NK-92 treated with Interleukin-12 subunit alpha and Interleukin-12 subunit beta, amount 100 ng/mL, for 24 hours (cell line): ENCODE data around the gene RNF43.

ENCODE experiments used
- DNase-seq: peaks from one replicate; lab custom pipeline; 2025; lab: John Stamatoyannopoulos, UW

RNF43 gene

DNA sequence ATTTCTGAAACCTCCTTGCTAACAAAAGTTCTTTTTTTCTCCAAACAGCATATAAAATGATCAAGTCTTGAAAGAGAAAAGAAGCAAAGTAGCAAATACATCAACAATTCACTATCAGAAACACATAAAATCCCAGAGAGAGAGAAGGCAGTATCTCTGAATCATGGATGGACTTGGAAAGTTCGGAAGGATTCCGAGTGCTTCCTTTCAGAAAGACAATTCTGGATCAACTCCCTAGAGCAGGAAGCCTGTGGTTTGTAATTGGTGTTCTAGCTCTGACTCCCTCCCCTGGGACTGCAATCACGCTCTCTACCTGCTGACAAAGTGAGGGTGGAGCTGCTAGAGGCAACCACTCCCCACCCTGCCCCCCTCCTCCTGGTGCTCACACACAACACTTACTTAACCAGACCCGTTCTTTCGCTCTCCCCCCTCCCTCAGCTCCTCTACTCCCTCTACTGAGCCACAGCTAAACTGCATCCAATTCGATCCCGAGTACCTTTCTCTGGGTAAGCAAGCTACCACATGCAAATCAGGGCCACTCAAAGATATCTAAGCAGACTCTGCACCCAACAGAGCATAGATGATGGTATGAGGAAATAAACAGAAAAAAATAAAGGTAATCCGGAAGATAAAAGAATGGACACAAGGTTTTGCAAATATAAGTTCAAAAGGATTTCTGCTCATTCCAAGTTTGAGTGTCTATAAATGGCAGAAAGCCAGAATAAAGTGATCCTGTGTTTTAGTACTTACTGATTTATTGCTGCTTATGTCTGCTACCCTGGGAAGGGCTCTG is at the start of gene RNF43:
Gene RNF43, minus strand, starts transcription at position 235 of the 793 bp plus-strand sequence. CDS start 1,957 bp downstream, outside the sequence.
- DNase-seq = peak; percentile 88

GRCh38 chr17:58455491-58455890 is 38.2 kb upstream of the RNF43 start:
- no peak for DNase-seq

DNA sequence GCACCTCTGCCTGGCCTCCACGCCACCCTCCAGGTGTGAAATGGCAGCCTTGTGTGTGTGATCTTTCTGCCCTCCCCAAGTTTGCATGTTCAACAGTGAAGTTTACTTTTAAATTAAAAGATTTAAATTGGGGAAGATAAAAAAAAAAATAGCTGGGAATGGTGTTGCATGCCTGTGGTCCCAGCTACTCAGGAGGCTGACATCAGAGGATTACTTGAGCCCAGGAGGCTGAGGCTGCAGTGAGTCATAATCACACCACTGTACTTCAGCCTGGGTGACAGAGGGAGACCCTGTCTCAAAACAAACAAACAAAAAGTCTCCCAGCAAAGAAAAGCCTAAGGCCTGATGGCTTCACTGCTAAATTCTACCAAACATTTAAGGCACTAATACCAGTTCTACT is 35.4 kb upstream of the RNF43 start:
- DNase-seq = no peak

DNA sequence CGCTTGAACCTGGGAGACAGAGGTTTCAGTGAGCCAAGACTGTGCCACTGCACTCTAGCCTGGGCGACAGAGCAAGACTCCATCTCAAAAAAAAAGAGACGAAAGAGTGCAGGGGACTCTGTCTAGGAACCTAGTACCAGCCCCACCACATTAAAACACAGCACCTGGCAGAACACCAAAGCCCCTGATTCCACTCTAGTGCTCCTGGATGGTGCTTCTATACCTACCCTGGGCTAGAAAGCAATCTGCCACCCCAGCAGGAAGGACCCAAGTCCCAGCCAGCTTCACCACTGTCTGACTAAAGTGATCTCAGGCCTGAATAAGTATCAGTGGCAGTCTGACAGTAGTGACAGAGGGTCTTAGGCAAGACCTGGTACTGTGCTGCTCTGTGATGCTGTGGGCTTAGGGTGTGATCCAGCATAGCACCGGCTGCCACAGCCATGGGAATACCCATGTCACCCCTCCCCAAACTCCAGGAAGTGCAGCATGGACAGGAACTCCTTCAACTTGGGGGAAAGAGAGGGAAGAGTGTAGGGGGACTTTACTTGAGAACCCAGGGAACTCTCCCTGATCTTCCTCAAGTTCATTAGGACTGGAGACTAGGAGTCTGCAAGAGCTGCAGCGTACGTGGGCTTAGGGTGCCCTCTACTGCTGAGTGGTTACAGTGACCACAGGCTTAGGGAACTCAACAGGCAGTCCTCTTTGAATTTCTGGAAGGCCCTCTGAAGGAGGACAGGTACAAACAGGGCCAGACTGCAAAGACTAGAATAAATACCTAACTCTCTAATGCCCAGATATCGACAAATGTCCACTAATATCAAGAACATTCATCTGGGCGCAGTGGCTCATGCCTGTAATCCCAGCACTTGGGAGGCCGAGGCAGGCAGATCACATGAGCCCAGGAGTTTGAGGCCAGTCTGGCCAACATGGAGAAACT is 30.0 kb upstream of the RNF43 start:
- peak; percentile 54 for DNase-seq

GRCh38 chr17:58446086-58446485 is 28.8 kb upstream of the RNF43 start:
- no peak for DNase-seq

DNA sequence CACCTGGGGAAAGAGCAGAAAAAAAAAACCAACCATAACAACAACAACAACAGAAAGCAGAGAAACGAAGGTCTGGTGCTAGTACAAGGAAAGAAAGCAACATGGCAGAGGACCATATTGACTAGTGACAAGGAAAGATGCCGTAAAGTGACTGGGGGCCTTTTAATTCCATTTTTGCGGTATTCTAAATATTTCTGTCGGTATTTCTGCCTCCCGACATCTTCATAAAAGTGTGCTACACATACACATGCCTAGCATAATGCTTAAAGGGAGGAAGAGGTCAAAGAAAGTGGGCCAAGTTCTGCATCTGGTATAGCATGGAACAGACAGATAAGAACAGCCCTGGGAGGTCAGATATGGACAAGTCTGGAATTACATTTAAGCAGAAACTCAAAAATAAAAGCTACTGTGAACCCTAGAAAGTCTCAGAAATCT is 19.5 kb upstream of the RNF43 start:
- no peak for DNase-seq

- DNase-seq = no peak
Observed at GRCh38 chr17:58436245-58436644, 18.9 kb upstream of the RNF43 start.

DNA sequence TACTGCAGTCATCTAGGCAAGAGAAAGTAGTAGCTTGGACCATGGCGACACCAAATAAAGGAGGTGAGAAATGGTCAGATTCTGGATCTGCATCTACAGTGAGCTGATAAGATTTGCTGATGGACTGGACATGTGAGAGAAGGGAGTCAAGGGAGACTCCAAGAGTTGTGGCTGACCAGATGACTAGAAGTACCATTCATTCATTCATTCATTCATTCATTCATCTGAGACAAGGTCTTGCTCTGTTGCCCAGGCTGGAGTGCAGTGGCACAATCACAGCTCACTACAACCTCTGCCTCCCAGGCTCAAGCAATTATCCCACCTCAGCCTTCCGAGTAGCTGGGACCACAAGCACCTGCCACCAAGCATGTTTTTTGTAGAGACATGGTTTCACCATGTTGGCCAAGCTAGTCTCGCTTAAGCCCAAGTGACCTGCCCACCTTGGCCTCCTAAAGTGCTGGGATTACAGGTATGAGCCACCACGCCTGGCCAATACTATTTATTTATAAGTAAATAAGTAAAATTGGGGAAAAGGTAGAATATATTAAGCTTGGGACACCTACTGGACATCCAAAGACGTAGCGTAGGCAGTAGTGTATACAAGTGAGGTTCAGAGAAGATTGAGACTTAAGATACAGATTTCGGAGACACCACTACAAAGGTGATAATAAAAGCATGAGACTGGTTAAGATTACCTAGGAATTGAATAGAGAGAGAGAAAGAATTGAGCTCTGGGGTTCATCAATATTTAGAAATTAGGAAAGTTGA is 15.7 kb upstream of the RNF43 start:
- no peak for DNase-seq

GRCh38 chr17:58427807-58428206 is 10.5 kb upstream of the RNF43 start:
- DNase-seq = no peak

GRCh38 chr17:58421711-58422110 is 4.4 kb upstream of the RNF43 start:
- DNase-seq = no peak

GRCh38 chr17:58420827-58421226 is 3.5 kb upstream of the RNF43 start:
- DNase-seq = no peak

DNA sequence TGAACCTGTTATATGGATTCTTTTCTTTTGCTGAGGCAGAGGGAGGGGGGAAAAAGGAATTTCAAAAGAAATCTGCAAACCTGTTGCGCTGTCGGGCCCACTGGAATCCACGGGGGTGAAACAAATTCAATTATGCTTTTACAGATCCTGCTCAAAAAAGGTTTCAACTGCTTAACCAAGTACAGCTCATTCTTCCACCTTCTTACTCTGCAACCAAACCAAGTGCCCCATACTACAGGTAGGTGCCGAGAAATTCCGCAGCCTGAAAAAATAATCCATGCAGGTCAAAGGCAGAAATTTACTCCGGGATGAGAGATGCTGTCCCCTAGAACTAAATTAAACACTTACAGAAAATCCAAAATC is 416 bp downstream of the RNF43 start:
- no peak for DNase-seq

DNA sequence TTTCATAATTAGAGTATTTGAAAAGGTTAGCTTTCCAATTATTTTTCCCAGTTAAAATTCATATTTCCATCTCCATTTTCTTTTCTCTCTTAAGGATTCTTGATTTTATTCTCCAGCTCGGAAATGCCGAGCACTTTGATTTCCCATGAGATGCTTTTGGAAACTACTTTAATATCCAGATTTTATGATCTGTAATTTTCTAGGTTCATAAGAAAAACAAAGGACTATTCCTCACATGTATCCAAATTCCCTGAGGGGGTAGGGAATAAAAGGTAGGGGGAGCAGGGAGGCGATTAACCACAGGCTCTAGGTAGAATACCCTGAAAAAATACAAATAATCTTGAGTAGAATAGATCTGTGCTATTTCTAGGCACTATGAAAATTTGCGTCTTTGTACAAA is 938 bp downstream of the RNF43 start:
- DNase-seq = no peak

DNA sequence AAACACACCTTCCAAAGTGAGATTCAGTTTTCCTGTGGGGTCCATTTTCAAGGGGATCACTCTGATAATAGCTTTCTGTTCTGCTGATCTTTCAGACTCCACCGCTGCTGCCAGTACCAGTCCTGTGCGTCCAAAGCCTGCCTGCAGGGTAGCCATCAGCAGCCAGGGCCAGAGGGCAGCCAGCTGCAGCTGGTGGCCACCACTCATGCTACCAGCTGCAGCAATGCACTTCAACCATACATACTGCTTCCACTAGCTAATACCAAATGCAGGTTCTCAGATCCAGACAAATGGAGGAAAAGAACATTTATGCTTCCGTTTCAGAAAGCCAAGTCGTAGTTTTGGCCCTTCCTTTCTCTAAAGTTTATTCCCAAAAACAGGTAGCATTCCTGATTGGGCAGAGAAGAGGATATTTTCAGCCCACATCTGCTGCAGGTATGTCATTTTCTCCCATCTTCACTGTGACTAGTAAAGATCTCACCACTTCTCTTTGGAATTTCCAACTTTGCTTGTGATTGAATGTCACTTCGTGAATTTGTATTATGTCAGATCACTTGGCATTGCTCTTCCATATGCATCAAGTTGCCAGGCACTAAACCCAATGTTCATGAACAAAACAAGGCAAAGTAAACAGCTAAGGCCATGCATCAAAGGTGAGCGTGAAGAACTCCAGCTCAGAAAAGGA is 1.8 kb downstream of the RNF43 start:
- DNase-seq = no peak

DNA sequence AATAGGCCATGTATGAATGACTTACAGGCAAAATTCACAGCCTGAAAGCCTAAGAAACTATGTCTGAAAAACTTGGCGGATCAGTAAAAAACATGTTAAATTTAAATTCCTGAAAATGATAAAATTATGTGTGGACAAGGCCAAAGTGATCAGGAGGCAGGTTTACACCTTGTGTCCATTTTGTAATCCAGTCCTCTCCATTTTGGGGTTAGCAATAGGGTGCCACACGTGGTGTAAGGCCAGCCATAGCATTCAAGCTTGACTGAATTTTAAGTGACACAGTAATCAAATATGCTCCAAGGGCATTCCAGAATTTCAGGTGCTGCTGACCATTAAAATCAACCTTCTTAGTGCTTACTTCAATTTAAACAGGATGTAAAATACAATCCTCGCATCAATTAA is 2.7 kb downstream of the RNF43 start:
- no peak for DNase-seq

- DNase-seq = no peak
Observed at GRCh38 chr17:58413684-58414083, 3.6 kb downstream of the RNF43 start.

- DNase-seq = no peak
Observed at GRCh38 chr17:58412961-58413586, 4.3 kb downstream of the RNF43 start.

DNA sequence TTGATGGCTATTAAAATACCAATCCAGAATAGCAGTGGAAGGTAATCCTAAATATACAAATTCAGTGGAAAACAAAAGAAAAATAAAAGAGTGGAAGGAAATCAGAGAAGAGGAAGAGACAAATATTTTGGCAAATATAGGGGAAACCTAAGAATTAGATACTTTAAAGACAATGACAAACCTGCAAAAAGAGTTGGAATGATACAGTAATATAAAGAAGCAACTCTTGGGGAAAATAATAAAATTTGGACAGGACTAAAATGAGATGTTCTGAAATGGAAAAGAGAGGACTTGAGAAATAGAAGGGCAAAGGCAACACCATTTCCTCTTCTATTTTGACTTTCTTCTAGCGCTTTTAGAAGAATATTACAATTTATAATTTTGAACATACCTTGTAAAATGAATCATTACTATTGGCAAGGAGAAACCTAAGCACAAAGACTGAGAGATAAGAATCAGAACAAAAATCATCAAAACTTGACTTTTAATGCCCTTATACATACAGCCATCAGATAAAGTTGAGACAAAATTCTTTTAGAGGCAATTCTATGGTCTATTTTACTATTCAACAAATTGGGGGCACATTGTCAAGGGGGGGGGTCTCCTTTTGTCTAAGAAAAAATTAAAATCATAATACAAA is 5.2 kb downstream of the RNF43 start:
- DNase-seq = no peak

DNA sequence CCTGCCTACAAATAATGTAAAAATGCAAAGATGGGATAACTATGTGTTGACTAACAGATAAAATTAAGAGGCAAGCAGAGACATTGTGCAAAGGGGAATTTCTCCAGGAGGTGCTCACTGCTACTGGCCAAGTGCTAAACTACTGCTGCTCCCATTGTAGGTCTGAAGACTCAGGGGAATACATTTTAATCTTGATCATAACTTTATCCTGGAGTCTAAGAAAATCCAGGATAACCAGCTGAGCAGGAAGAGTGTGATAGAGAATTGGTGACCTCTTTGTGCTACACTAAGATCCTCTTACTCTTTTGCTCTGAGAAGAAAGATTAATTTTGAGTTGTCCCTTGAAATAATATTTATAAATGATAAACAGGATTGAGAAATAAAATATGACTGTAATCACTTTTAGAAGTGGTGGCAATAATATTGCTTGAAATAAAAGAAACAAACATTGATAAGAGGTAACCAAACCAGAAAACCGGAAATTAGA is 5.9 kb downstream of the RNF43 start:
- no peak for DNase-seq

GRCh38 chr17:58410714-58411407 is 6.5 kb downstream of the RNF43 start:
- no peak for DNase-seq
